C4-2B (cell line): ENCODE data around the gene RXFP3.

Experiments
- ZFX ChIP-seq: fragments of 450-650 bp; IDR thresholded peaks from 2 replicates; pipeline ENCODE4 v1.6.1; 2017
- TF ChIP-seq, protein P1 (sequence below): fragments of 450-650 bp; conservative IDR thresholded peaks from 2 replicates; pipeline ENCODE4 v1.5.1; 2017; ENCODE audit warnings: mild to moderate bottlenecking

- TF ChIP-seq, protein P1, sequence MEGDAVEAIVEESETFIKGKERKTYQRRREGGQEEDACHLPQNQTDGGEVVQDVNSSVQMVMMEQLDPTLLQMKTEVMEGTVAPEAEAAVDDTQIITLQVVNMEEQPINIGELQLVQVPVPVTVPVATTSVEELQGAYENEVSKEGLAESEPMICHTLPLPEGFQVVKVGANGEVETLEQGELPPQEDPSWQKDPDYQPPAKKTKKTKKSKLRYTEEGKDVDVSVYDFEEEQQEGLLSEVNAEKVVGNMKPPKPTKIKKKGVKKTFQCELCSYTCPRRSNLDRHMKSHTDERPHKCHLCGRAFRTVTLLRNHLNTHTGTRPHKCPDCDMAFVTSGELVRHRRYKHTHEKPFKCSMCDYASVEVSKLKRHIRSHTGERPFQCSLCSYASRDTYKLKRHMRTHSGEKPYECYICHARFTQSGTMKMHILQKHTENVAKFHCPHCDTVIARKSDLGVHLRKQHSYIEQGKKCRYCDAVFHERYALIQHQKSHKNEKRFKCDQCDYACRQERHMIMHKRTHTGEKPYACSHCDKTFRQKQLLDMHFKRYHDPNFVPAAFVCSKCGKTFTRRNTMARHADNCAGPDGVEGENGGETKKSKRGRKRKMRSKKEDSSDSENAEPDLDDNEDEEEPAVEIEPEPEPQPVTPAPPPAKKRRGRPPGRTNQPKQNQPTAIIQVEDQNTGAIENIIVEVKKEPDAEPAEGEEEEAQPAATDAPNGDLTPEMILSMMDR, result no peak
- no peak for TF ChIP-seq ZFX
Measured at GRCh38 chr5:33934176-33934575, 2.0 kb upstream of the RXFP3 start.
